ENCODE measurements around the gene ILKAP.

The ILKAP gene

DNA sequence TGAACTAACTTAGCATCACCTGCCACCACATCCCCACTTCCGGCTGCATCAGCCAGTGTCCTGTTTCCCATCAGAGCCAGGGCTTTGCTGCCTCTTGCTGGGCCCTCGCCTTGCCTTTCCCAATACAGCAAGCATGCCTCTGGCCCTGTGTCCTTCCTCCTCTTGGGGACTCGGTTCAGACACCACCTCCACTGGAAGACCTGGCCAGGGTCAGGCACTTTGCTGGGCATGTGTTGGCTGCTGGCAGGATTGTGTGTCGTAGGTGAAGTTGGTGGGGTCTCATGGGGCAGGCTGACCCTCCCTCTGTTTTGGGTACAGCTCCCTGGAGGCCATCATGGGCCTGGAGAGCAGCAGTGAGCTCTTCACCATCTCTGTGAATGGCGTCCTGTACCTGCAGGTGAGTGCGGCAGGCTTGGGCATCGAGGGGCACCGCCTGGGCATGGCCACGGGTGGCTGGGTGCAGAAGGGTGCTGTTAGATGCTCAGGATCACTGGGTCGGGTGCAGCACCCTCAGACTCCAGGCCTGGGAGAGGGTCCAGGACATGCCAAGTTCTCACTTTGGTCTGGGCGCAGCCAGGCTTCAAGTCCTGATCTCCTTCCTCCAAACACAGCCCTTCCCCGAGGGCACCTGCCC is 38.1 kb downstream of the ILKAP start:
- Histone ChIP-seq H3K9ac (ENCODE audit: low read length) (no peak overlapping the region), H3K36me3 (ENCODE audit: low read length) (no peaks in the 10 kb centered on the region), H3K9me3 (ENCODE audit: insufficient read depth, low read length) (no peaks in the 10 kb centered on the region), H2AFZ (ENCODE audit: low read depth, low read length, severe bottlenecking) (no peak overlapping the region), H3K4me3 (ENCODE audit: insufficient read depth, low read length, poor library complexity, severe bottlenecking) (no peak overlapping the region), H3K27ac (ENCODE audit: low read depth, low read length) (no peak overlapping the region), H3F3A (ENCODE audit: insufficient read depth) (peaks cover 4% of the 10 kb centered on the region; the same call in 1 of the 2 replicates), H3K79me2 (ENCODE audit: insufficient read depth, low read length) (no peaks in the 10 kb centered on the region), H3K9me2 (replicated peaks; ENCODE audit: insufficient read depth, low read length) (no peaks in the 10 kb centered on the region), H3K27me3 (ENCODE audit: low read length) (no peaks in the 10 kb centered on the region), H4K20me1 (ENCODE audit: low read depth, low read length) (no peaks in the 10 kb centered on the region), H3K4me2 (ENCODE audit: low read depth, low read length, poor library complexity, severe bottlenecking) (no peak overlapping the region)
- TF ChIP-seq EZH2phosphoT487 (conservative IDR thresholded peaks at IDR 0.05; ENCODE audit: low read length) (no peak), CTCF (IDR thresholded peaks at IDR 0.05; ENCODE audit: insufficient read depth, low read length, poor library complexity, severe bottlenecking) (no peak)

DNA sequence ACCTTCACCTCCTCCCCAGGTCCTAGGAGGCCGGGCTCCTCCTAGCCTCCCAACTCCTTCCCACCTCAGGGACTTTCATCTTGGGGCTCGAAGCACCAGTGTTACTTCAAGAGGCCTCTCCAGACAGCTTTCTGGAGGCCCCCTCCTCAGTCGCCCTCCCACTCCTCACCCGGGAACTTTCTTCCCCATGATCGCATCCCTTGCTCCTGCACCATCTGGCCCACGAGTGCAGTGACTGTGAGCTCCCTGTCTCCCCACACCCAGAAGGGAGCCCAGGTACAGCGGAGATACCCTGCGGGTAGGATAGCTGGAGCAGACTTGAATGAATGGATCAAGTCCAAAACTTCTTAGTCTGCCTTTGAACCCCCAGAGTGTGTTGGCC is 38.6 kb downstream of the ILKAP start:
- Histone ChIP-seq H4K20me1 (ENCODE audit: low read depth, low read length) (no peaks in the 10 kb centered on the region), H2AFZ (ENCODE audit: low read depth, low read length, severe bottlenecking) (no peak overlapping the region), H3K79me2 (ENCODE audit: insufficient read depth, low read length) (no peaks in the 10 kb centered on the region), H3K36me3 (ENCODE audit: low read length) (no peaks in the 10 kb centered on the region), H3K27ac (ENCODE audit: low read depth, low read length) (no peak overlapping the region), H3K4me3 (ENCODE audit: insufficient read depth, low read length, poor library complexity, severe bottlenecking) (no peak overlapping the region), H3K9me2 (replicated peaks; ENCODE audit: insufficient read depth, low read length) (no peaks in the 10 kb centered on the region), H3K4me2 (ENCODE audit: low read depth, low read length, poor library complexity, severe bottlenecking) (no peak overlapping the region), H3K27me3 (ENCODE audit: low read length) (no peaks in the 10 kb centered on the region), H3F3A (ENCODE audit: insufficient read depth) (peaks cover 4% of the 10 kb centered on the region; the same call in 1 of the 2 replicates), H3K9ac (ENCODE audit: low read length) (no peak overlapping the region), H3K9me3 (ENCODE audit: insufficient read depth, low read length) (no peaks in the 10 kb centered on the region)
- TF ChIP-seq EZH2phosphoT487 (conservative IDR thresholded peaks at IDR 0.05; ENCODE audit: low read length), result no peak
- TF ChIP-seq CTCF (IDR thresholded peaks at IDR 0.05; ENCODE audit: insufficient read depth, low read length, poor library complexity, severe bottlenecking), result no peak

GRCh38 chr2:238163481-238164198 is 39.9 kb downstream of the ILKAP start:
- no peak overlapping the region for H3K4me2 ChIP-seq (ENCODE audit: low read depth, low read length, poor library complexity, severe bottlenecking)
- H3K9me2 ChIP-seq (replicated peaks; ENCODE audit: insufficient read depth, low read length), result no peaks in the 10 kb centered on the region
- H3K27ac ChIP-seq (ENCODE audit: low read depth, low read length), result no peak overlapping the region
- H3K9ac ChIP-seq (ENCODE audit: low read length), result no peak overlapping the region
- no peaks in the 10 kb centered on the region for H3K27me3 ChIP-seq (ENCODE audit: low read length)
- no peaks in the 10 kb centered on the region for H3K36me3 ChIP-seq (ENCODE audit: low read length)
- no peak overlapping the region for H2AFZ ChIP-seq (ENCODE audit: low read depth, low read length, severe bottlenecking)
- no peak for TF ChIP-seq CTCF (IDR thresholded peaks at IDR 0.05; ENCODE audit: insufficient read depth, low read length, poor library complexity, severe bottlenecking)
- TF ChIP-seq EZH2phosphoT487 (conservative IDR thresholded peaks at IDR 0.05; ENCODE audit: low read length), result no peak
- no peak overlapping the region for H3K4me3 ChIP-seq (ENCODE audit: insufficient read depth, low read length, poor library complexity, severe bottlenecking)
- no peaks in the 10 kb centered on the region for H4K20me1 ChIP-seq (ENCODE audit: low read depth, low read length)
- H3K79me2 ChIP-seq (ENCODE audit: insufficient read depth, low read length), result no peaks in the 10 kb centered on the region
- H3K9me3 ChIP-seq (ENCODE audit: insufficient read depth, low read length), result no peaks in the 10 kb centered on the region
- peaks cover 4% of the 10 kb centered on the region; the same call in 1 of the 2 replicates for H3F3A ChIP-seq (ENCODE audit: insufficient read depth)

Measured in SU-DHL-6 (cell line).